OCI-LY7 (cell line): ENCODE data around the gene CERS6. TPM values are rescaled to one million over a fixed set of nuclear protein-coding genes. Genes with fewer than 3 reads are reported as not detected.
"Not testable (repeated sequence)": the region's sequence is repeated elsewhere in the genome, so short reads cannot be mapped to it uniquely, and the experiment has no call there.

ENCODE experiments used
- BruUV-seq: library from RNA; stranded (reverse); fragments of 400-500 nt; replicated peaks from 2 replicates; lab custom pipeline; 2021; lab: Mats Ljungman, UMichigan
- CTCF ChIA-PET: fragments of 300-600 bp; sonication (Branson Sonifier 250); formaldehyde crosslinking; loops from one replicate; lab custom pipeline; 2022; ENCODE audit warnings: antibody characterized with exemption; ENCODE audit not compliant: unreplicated experiment; lab: Charles Lee
- POLR2A ChIA-PET: fragments of 300-600 bp; sonication (Branson Sonifier 250); formaldehyde crosslinking; loops from one replicate; lab custom pipeline; 2022; ENCODE audit warnings: antibody characterized with exemption; lab: Charles Lee
- DNase-seq: peaks from one replicate; pipeline ENCODE4 v3.0.0-alpha.2; 2015; ENCODE audit warnings: low spot score
- H2AFZ ChIP-seq: fragments of 200-600 bp; sonication (generic), shearing (Covaris generic); 2 replicates; pipeline ENCODE4 v1.6.1; 2014; ENCODE audit warnings: mild to moderate bottlenecking, antibody characterized with exemption, low read length, moderate library complexity
- H3K27ac ChIP-seq: fragments of 200-600 bp; sonication (generic); 2 replicates; pipeline ENCODE4 v1.5.1; 2014; ENCODE audit warnings: mixed run types, low read depth, mild to moderate bottlenecking, moderate library complexity, low read length, inconsistent platforms; ENCODE audit not compliant: poor library complexity, severe bottlenecking
- H3K36me3 ChIP-seq: fragments of 200-600 bp; sonication (generic); 2 replicates; pipeline ENCODE4 v1.6.1; 2014; ENCODE audit warnings: mild to moderate bottlenecking, antibody characterized with exemption, low read length, moderate library complexity, mixed read lengths; ENCODE audit not compliant: insufficient read depth
- H3K4me1 ChIP-seq: fragments of 200-600 bp; sonication (generic); 2 replicates; pipeline ENCODE4 v1.5.1; 2014; ENCODE audit warnings: mild to moderate bottlenecking, low read length; ENCODE audit not compliant: insufficient read depth, poor library complexity, severe bottlenecking
- H3K4me2 ChIP-seq: fragments of 200-600 bp; sonication (generic); 2 replicates; pipeline ENCODE4 v1.6.1; 2014; ENCODE audit warnings: mild to moderate bottlenecking, low read length
- H3K4me3 ChIP-seq: fragments of 200-600 bp; sonication (generic); 2 replicates; pipeline ENCODE4 v1.5.1; 2014; ENCODE audit warnings: mild to moderate bottlenecking, low read depth, low read length; ENCODE audit not compliant: poor library complexity, severe bottlenecking
- H3K79me2 ChIP-seq: fragments of 200-600 bp; sonication (generic); 2 replicates; pipeline ENCODE4 v1.6.1; 2016; ENCODE audit warnings: low read depth, mild to moderate bottlenecking, low read length, moderate library complexity, mixed read lengths; ENCODE audit not compliant: insufficient read depth
- H3K9me2 ChIP-seq: fragments of 200-600 bp; sonication (generic); 2 replicates; pipeline ENCODE4 v1.6.1; 2016; ENCODE audit warnings: mild to moderate bottlenecking, low read length, mixed read lengths; ENCODE audit not compliant: insufficient read depth
- H3K9me3 ChIP-seq: fragments of 200-600 bp; sonication (generic); 2 replicates; pipeline ENCODE4 v1.6.1; 2014; ENCODE audit warnings: mild to moderate bottlenecking, mixed run types, low read length, mixed read lengths
- H4K20me1 ChIP-seq: fragments of 200-600 bp; sonication (generic); 2 replicates; pipeline ENCODE4 v1.6.1; 2014; ENCODE audit warnings: mild to moderate bottlenecking, antibody characterized with exemption, low read length, moderate library complexity, mixed read lengths; ENCODE audit not compliant: insufficient read depth
- CTCF ChIP-seq: fragments of 200-600 bp; sonication (generic); conservative IDR thresholded peaks from 2 replicates; pipeline ENCODE4 v1.5.1; 2014; ENCODE audit warnings: mild to moderate bottlenecking, antibody characterized with exemption, low read length, moderate library complexity, mixed read lengths
- EZH2phosphoT487 ChIP-seq: fragments of 200-600 bp; sonication (generic); IDR thresholded peaks from 2 replicates; pipeline ENCODE4 v1.6.1; 2018; ENCODE audit warnings: low read depth, borderline replicate concordance, mild to moderate bottlenecking, mixed run types, antibody characterized with exemption, low read length, moderate library complexity, mixed read lengths
- intact Hi-C: fragments of 100-400 bp; cut with micrococcal nuclease; formaldehyde crosslinking; loops from one replicate; pipeline ENCODE4 v1.10.0; 2022; ENCODE audit not compliant: unreplicated experiment
- total RNA-seq, 2 experiments: library from RNA; depleted of rRNA in 1 of 2; stranded (reverse); fragments of >200 nt in 1 of 2; shearing (Covaris generic) in 1 of 2; gene quantifications; 2 replicates each; pipeline ENCODE4 v1.2.3, GENCODE V29; 2014 to 2022

Gene CERS6
- total RNA-seq, 2 experiments from 2014 or later: 0.04 TPM; not detected in 1

DNA sequence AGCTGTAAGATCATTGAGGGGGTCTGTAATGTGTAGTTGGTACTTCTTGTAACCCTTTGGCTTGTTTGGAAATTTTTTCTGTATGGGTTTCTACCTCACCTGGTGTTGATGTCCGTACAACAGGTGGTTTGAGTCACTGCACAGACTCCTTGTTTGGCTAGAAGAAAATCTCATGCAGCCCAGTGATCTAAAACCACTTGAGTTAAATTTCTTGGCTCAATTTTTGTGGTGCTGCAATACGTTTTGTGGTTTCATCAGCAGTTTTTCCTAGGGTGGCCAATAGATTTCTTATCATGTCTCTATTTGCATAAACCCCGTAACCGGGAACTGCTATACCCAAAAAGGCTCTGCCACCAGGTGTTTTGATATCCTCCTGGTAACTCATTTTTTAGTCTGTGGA, 43.4 kb downstream of the CERS6 start:
- H2AFZ ChIP-seq: no peak overlapping the region
- DNase-seq: no peak
- no peaks in the 10 kb centered on the region for H3K4me1 ChIP-seq
- POLR2A ChIA-PET: no interaction called here
- no peak overlapping the region for H3K4me3 ChIP-seq
- no peaks in the 10 kb centered on the region for H4K20me1 ChIP-seq
- no peaks in the 10 kb centered on the region for H3K9me2 ChIP-seq
- no peaks in the 10 kb centered on the region for H3K9me3 ChIP-seq
- H3K27ac ChIP-seq: no peak overlapping the region
- BruUV-seq: no TSS peak
- no peaks in the 10 kb centered on the region for H3K36me3 ChIP-seq
- no peaks in the 10 kb centered on the region for H3K79me2 ChIP-seq
- TF ChIP-seq CTCF (no peak), EZH2phosphoT487 (no peak)
- CTCF ChIA-PET: no interaction called here
- H3K4me2 ChIP-seq: no peak overlapping the region
- intact Hi-C loops: no loop called here

- H3K9me3 ChIP-seq: no peaks in the 10 kb centered on the region
- TF ChIP-seq CTCF (no peak), EZH2phosphoT487 (no peak)
- DNase-seq: no peak
- H3K4me1 ChIP-seq: no peaks in the 10 kb centered on the region
- H2AFZ ChIP-seq: no peak overlapping the region
- H3K4me2 ChIP-seq: no peak overlapping the region
- no peak overlapping the region for H3K4me3 ChIP-seq
- no TSS peak for BruUV-seq
- no peaks in the 10 kb centered on the region for H3K9me2 ChIP-seq
- ChIA-PET CTCF (no interaction called here), POLR2A (no interaction called here)
- H3K79me2 ChIP-seq: no peaks in the 10 kb centered on the region
- H4K20me1 ChIP-seq: no peaks in the 10 kb centered on the region
- intact Hi-C loops: no loop called here
- no peak overlapping the region for H3K27ac ChIP-seq
- H3K36me3 ChIP-seq: no peaks in the 10 kb centered on the region
Observed at GRCh38 chr2:168500516-168500915, 44.4 kb downstream of the CERS6 start.

DNA sequence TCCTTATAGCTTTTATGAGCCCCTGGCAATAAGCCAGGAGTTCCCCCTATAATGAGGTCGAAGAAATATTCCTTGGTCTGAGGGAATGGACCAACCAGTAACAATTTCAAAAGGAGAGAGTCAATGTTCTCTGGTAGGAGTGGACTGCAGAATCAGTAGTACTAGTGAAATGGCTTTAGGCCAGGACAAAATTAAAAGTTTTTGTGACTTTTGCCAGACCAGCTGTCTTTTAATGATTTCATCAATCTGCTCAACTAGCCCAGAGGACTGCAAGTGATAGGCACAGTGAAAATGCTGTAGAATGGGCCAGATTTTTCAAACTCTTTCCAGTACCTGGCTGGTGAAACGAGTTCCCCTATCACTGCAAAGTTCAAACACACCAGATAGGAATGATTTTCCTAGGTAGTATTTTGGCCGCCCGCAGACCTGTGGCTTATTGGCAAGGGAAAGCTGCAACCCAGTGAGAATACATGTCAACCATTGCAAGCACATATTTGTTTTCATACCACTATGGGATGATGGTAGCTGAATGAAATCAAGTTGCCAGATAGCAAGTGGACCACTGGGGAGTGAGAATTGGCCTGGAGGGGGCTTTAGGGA, 45.5 kb downstream of the CERS6 start:
- intact Hi-C loops: no loop called here
- no peak overlapping the region for H3K4me3 ChIP-seq
- no peak overlapping the region for H2AFZ ChIP-seq
- no peaks in the 10 kb centered on the region for H3K79me2 ChIP-seq
- DNase-seq: no peak
- ChIA-PET POLR2A (interaction anchor here (0.7 kb wide), 1 partner anchor 737 kb away, joined by 3 read pairs; no protein-coding TSS in a partner anchor), CTCF (no interaction called here)
- TF ChIP-seq CTCF: no peak
- no peak for TF ChIP-seq EZH2phosphoT487
- no peaks in the 10 kb centered on the region for H3K36me3 ChIP-seq
- H3K4me1 ChIP-seq: no peaks in the 10 kb centered on the region
- H3K9me3 ChIP-seq: no peaks in the 10 kb centered on the region
- no peaks in the 10 kb centered on the region for H4K20me1 ChIP-seq
- no peak overlapping the region for H3K4me2 ChIP-seq
- no peak overlapping the region for H3K27ac ChIP-seq
- H3K9me2 ChIP-seq: no peaks in the 10 kb centered on the region
- BruUV-seq: no TSS peak

GRCh38 chr2:168502852-168503251, 46.8 kb downstream of the CERS6 start:
- H2AFZ ChIP-seq, H3K4me3 ChIP-seq, H4K20me1 ChIP-seq, CTCF ChIA-PET, intact Hi-C loops, DNase-seq, H3K4me1 ChIP-seq, H3K4me2 ChIP-seq, H3K9me2 ChIP-seq, H3K9me3 ChIP-seq, POLR2A ChIA-PET, H3K27ac ChIP-seq, H3K79me2 ChIP-seq, H3K36me3 ChIP-seq, BruUV-seq: not testable (repeated sequence)
